GM23338 (cell line): ENCODE results near the gene RRP36. TPM values are rescaled to one million over a fixed set of nuclear protein-coding genes. Genes with fewer than 3 reads are reported as not detected.

Source experiments
- ATAC-seq: fragments of 200-7000 bp; cut with Tn5 transposase; 3 replicates; pipeline ENCODE4 v1.9.1; 2020
- DNase-seq: peaks from one replicate; pipeline ENCODE4 v3.0.0-alpha.2; 2015; ENCODE audit warnings: low spot score
- H2AFZ ChIP-seq: fragments of 200-600 bp; sonication (generic); 2 replicates; pipeline ENCODE4 v1.8.0; 2016; ENCODE audit warnings: antibody characterized with exemption, mild to moderate bottlenecking, moderate library complexity
- H3F3A ChIP-seq: fragments of 200-600 bp; sonication (generic); replicated peaks from 2 replicates; pipeline ENCODE4 v1.8.0; 2017; ENCODE audit warnings: antibody characterized with exemption, mixed run types, low read depth
- H3K27ac ChIP-seq: fragments of 200-600 bp; sonication (generic); 2 replicates; pipeline ENCODE4 v1.6.1; 2016; ENCODE audit warnings: low read depth
- H3K27me3 ChIP-seq: fragments of 200-600 bp; sonication (generic); 2 replicates; pipeline ENCODE4 v1.8.0; 2016; ENCODE audit warnings: mild to moderate bottlenecking, mixed run types, moderate library complexity; ENCODE audit not compliant: insufficient read depth
- H3K36me3 ChIP-seq: fragments of 200-600 bp; sonication (generic); 2 replicates; pipeline ENCODE4 v1.8.0; 2016; ENCODE audit warnings: mild to moderate bottlenecking; ENCODE audit not compliant: insufficient read depth
- H3K4me1 ChIP-seq: fragments of 200-600 bp; sonication (generic); 2 replicates; pipeline ENCODE4 v1.8.0; 2016; ENCODE audit warnings: mild to moderate bottlenecking, moderate library complexity; ENCODE audit not compliant: insufficient read depth
- H3K4me2 ChIP-seq: fragments of 200-600 bp; sonication (generic); 2 replicates; pipeline ENCODE4 v1.7.1; 2017; ENCODE audit warnings: mixed run types
- H3K4me3 ChIP-seq: fragments of 200-600 bp; sonication (generic); 2 replicates; pipeline ENCODE4 v1.6.1; 2016; ENCODE audit warnings: mixed run types
- H3K79me2 ChIP-seq: fragments of 200-600 bp; sonication (generic); replicated peaks from 2 replicates; pipeline ENCODE4 v1.8.0; 2017; ENCODE audit warnings: mild to moderate bottlenecking; ENCODE audit not compliant: insufficient read depth
- H3K9me2 ChIP-seq: fragments of 200-600 bp; sonication (generic); 2 replicates; pipeline ENCODE4 v1.8.0; 2017; ENCODE audit not compliant: insufficient read depth
- H4K20me1 ChIP-seq: fragments of 200-600 bp; sonication (generic); replicated peaks from 2 replicates; pipeline ENCODE4 v1.8.0; 2017; ENCODE audit warnings: mild to moderate bottlenecking; ENCODE audit not compliant: insufficient read depth
- H3K27ac Mint-ChIP-seq: 2 replicates; pipeline ENCODE4 v1.8.0; 2020; ENCODE audit warnings: inconsistent platforms, mild to moderate bottlenecking, moderate library complexity, mixed read lengths
- H3K27me3 Mint-ChIP-seq: 3 replicates; pipeline ENCODE4 v1.8.0; 2022; ENCODE audit warnings: low read depth, mild to moderate bottlenecking, moderate library complexity, mixed read lengths, inconsistent platforms; ENCODE audit not compliant: insufficient read depth, poor library complexity
- H3K36me3 Mint-ChIP-seq: 3 replicates; pipeline ENCODE4 v1.8.0; 2021; ENCODE audit warnings: low read depth, mild to moderate bottlenecking, inconsistent platforms, moderate library complexity, mixed read lengths
- H3K4me1 Mint-ChIP-seq: 3 replicates; pipeline ENCODE4 v1.8.0; 2020; ENCODE audit warnings: mild to moderate bottlenecking, inconsistent platforms, mixed read lengths
- H3K4me3 Mint-ChIP-seq: 3 replicates; pipeline ENCODE4 v1.8.0; 2021; ENCODE audit warnings: moderate library complexity, mild to moderate bottlenecking, inconsistent platforms, mixed read lengths
- H3K9me3 Mint-ChIP-seq: 3 replicates; pipeline ENCODE4 v1.8.0; 2020; ENCODE audit warnings: moderate library complexity, mild to moderate bottlenecking, inconsistent platforms, mixed read lengths
- CREB1 ChIP-seq: fragments of 250-450 bp; sonication (Bioruptor Pico); IDR thresholded peaks from 2 replicates; pipeline ENCODE4 v1.5.0; 2020; ENCODE audit warnings: low read depth, mild to moderate bottlenecking, moderate library complexity
- EZH2 ChIP-seq: fragments of 200-600 bp; sonication (generic); IDR thresholded peaks from one replicate; pipeline ENCODE4 v1.8.0; 2017; ENCODE audit warnings: antibody characterized with exemption, mild to moderate bottlenecking, low read depth; ENCODE audit not compliant: unreplicated experiment
- EZH2phosphoT487 ChIP-seq: fragments of 200-600 bp; sonication (generic); IDR thresholded peaks from one replicate; pipeline ENCODE4 v1.8.1; 2018; ENCODE audit warnings: antibody characterized with exemption; ENCODE audit not compliant: unreplicated experiment
- JUNB ChIP-seq: IDR thresholded peaks from one replicate; pipeline ENCODE4 v1.6.1; 2016; ENCODE audit warnings: antibody characterized with exemption; ENCODE audit not compliant: unreplicated experiment
- NANOG ChIP-seq: IDR thresholded peaks from 2 replicates; pipeline ENCODE4 v1.6.1; 2016; ENCODE audit warnings: antibody characterized with exemption, borderline replicate concordance
- POLR2AphosphoS5 ChIP-seq: IDR thresholded peaks from 2 replicates; pipeline ENCODE4 v1.6.1; 2016; ENCODE audit warnings: antibody characterized with exemption, low read depth
- STAT1 ChIP-seq: IDR thresholded peaks from one replicate; pipeline ENCODE4 v1.6.1; 2016; ENCODE audit warnings: antibody characterized with exemption; ENCODE audit not compliant: unreplicated experiment
- ZNF114 ChIP-seq: fragments of 250-450 bp; sonication (Bioruptor Pico); IDR thresholded peaks from 2 replicates; pipeline ENCODE4 v1.5.0; 2020; ENCODE audit warnings: mild to moderate bottlenecking, moderate library complexity
- ZNF331 ChIP-seq: fragments of 250-450 bp; sonication (Bioruptor Pico); IDR thresholded peaks from 2 replicates; pipeline ENCODE4 v1.5.0; 2020; ENCODE audit warnings: low read depth, mild to moderate bottlenecking, moderate library complexity
- polyA plus RNA-seq: library from polyadenylated mRNA; unstranded; fragments of >200 nt; fragmentation: Nextera tagmentation; extraction: Ambion mirVana; gene quantifications from 2 replicates; pipeline ENCODE4 v1.2.1, GENCODE V29; 2016
- total RNA-seq: library from RNA; depleted of rRNA; stranded (reverse); fragments of >200 nt; shearing (Covaris generic); gene quantifications from 2 replicates; pipeline ENCODE4 v1.2.3, GENCODE V29; 2014
- TF ChIP-seq, protein P1 (sequence below), 2 experiments: fragments of 200-600 bp in 1 of 2; sonication (generic) in 1 of 2; conservative IDR thresholded peaks; 2 replicates each; pipeline versions ENCODE4 v1.5.1 to v1.6.1; 2016 to 2017; ENCODE audit warnings: antibody characterized with exemption in 2 of 2, low read depth in 2 of 2, mild to moderate bottlenecking in 2 of 2, moderate library complexity in 1 of 2
- TF ChIP-seq, protein P2 (sequence below): IDR thresholded peaks from one replicate; pipeline ENCODE4 v1.6.1; 2018; ENCODE audit warnings: antibody characterized with exemption; ENCODE audit not compliant: unreplicated experiment
- TF ChIP-seq, protein P3 (sequence below): IDR thresholded peaks from 2 replicates; pipeline ENCODE4 v1.6.1; 2016; ENCODE audit warnings: antibody characterized with exemption
- TF ChIP-seq, protein P4 (sequence below): fragments of 250-450 bp; sonication (Bioruptor Pico); IDR thresholded peaks from 2 replicates; pipeline ENCODE4 v1.5.0; 2020; ENCODE audit warnings: mild to moderate bottlenecking, moderate library complexity

The RRP36 gene
- total and polyA plus RNA-seq, 2 experiments from 2014 or later = 64.7 to 106 TPM

DNA sequence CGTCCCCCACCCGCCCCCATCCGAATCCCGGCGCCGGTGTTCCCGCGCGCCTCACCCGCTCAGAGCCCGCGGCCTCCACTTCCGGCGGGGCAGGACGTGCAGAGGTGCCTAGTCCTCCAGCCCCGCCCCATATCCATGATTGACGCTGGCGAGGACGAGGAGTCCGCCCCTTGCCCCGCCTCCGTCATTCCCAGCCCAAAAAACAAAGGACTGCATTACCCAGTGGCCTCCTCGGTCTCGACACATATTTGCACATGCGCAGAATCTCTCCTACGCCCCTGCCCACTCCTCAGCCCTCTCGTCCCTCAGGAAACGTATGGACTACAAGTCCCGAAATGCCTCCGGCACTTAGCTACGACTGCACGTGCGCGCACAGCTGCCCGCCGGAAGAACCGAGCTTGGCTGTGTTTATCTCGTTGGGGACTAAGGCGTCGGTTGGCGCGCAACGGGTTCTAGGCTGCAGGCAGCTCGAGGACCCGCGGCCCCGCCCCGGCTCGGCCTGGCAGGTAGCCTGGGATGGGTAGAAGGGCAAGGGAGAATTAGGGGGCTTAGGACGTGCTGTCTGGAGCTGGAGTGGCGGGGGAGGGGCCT lies 7.5 kb upstream of the RRP36 start, which contains the start of the genes KLHDC3 and MEA1:
Gene KLHDC3, plus strand, starts transcription at position 407 of the 591 bp plus-strand sequence. CDS start 2,944 bp downstream, outside the sequence.
Gene MEA1, minus strand, starts transcription at position 104 of the 591 bp plus-strand sequence. CDS start 133 bp downstream, outside the sequence.
- peak; percentile 89 for ATAC-seq
- Histone ChIP-seq H3K4me3 (peak within 1 kb of the TSS; percentile 94), H3K9me2 (no peaks in the 10 kb centered on the region), H3K79me2 (peaks cover 45% of the 10 kb centered on the region), H3K4me1 (peaks cover 16% of the 10 kb centered on the region), H3F3A (0 out of 2 replicates have a peak, but pooled peaks cover 21% of the 10 kb centered on the region), H2AFZ (peak within 1 kb of the TSS; percentile 12; the same call in 1 of the 2 replicates), H3K36me3 (peaks cover 13% of the 10 kb centered on the region; the same call in 1 of the 2 replicates), H4K20me1 (peaks cover 15% of the 10 kb centered on the region), H3K27ac (peak within 1 kb of the TSS; percentile 83), H3K4me2 (peak within 1 kb of the TSS; percentile 99), H3K27me3 (no peaks in the 10 kb centered on the region)
- TF ChIP-seq ZNF114 (CRISPR knock-in tag) (no peak), ZNF331 (CRISPR knock-in tag) (no peak), NANOG (no peak), EZH2phosphoT487 (no peak), CREB1 (peak; percentile 80), EZH2 (no peak), POLR2AphosphoS5 (peak; percentile 90), STAT1 (no peak), JUNB (no peak)
- TF ChIP-seq, protein P1, sequence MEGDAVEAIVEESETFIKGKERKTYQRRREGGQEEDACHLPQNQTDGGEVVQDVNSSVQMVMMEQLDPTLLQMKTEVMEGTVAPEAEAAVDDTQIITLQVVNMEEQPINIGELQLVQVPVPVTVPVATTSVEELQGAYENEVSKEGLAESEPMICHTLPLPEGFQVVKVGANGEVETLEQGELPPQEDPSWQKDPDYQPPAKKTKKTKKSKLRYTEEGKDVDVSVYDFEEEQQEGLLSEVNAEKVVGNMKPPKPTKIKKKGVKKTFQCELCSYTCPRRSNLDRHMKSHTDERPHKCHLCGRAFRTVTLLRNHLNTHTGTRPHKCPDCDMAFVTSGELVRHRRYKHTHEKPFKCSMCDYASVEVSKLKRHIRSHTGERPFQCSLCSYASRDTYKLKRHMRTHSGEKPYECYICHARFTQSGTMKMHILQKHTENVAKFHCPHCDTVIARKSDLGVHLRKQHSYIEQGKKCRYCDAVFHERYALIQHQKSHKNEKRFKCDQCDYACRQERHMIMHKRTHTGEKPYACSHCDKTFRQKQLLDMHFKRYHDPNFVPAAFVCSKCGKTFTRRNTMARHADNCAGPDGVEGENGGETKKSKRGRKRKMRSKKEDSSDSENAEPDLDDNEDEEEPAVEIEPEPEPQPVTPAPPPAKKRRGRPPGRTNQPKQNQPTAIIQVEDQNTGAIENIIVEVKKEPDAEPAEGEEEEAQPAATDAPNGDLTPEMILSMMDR (conservative IDR thresholded peaks at IDR 0.05; ENCODE audit: low read depth in 2 of 2) = no peak
- TF ChIP-seq, protein P2, sequence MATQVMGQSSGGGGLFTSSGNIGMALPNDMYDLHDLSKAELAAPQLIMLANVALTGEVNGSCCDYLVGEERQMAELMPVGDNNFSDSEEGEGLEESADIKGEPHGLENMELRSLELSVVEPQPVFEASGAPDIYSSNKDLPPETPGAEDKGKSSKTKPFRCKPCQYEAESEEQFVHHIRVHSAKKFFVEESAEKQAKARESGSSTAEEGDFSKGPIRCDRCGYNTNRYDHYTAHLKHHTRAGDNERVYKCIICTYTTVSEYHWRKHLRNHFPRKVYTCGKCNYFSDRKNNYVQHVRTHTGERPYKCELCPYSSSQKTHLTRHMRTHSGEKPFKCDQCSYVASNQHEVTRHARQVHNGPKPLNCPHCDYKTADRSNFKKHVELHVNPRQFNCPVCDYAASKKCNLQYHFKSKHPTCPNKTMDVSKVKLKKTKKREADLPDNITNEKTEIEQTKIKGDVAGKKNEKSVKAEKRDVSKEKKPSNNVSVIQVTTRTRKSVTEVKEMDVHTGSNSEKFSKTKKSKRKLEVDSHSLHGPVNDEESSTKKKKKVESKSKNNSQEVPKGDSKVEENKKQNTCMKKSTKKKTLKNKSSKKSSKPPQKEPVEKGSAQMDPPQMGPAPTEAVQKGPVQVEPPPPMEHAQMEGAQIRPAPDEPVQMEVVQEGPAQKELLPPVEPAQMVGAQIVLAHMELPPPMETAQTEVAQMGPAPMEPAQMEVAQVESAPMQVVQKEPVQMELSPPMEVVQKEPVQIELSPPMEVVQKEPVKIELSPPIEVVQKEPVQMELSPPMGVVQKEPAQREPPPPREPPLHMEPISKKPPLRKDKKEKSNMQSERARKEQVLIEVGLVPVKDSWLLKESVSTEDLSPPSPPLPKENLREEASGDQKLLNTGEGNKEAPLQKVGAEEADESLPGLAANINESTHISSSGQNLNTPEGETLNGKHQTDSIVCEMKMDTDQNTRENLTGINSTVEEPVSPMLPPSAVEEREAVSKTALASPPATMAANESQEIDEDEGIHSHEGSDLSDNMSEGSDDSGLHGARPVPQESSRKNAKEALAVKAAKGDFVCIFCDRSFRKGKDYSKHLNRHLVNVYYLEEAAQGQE = no peak
- TF ChIP-seq, protein P3, sequence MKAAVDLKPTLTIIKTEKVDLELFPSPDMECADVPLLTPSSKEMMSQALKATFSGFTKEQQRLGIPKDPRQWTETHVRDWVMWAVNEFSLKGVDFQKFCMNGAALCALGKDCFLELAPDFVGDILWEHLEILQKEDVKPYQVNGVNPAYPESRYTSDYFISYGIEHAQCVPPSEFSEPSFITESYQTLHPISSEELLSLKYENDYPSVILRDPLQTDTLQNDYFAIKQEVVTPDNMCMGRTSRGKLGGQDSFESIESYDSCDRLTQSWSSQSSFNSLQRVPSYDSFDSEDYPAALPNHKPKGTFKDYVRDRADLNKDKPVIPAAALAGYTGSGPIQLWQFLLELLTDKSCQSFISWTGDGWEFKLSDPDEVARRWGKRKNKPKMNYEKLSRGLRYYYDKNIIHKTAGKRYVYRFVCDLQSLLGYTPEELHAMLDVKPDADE = peak; percentile 96
- TF ChIP-seq, protein P4, sequence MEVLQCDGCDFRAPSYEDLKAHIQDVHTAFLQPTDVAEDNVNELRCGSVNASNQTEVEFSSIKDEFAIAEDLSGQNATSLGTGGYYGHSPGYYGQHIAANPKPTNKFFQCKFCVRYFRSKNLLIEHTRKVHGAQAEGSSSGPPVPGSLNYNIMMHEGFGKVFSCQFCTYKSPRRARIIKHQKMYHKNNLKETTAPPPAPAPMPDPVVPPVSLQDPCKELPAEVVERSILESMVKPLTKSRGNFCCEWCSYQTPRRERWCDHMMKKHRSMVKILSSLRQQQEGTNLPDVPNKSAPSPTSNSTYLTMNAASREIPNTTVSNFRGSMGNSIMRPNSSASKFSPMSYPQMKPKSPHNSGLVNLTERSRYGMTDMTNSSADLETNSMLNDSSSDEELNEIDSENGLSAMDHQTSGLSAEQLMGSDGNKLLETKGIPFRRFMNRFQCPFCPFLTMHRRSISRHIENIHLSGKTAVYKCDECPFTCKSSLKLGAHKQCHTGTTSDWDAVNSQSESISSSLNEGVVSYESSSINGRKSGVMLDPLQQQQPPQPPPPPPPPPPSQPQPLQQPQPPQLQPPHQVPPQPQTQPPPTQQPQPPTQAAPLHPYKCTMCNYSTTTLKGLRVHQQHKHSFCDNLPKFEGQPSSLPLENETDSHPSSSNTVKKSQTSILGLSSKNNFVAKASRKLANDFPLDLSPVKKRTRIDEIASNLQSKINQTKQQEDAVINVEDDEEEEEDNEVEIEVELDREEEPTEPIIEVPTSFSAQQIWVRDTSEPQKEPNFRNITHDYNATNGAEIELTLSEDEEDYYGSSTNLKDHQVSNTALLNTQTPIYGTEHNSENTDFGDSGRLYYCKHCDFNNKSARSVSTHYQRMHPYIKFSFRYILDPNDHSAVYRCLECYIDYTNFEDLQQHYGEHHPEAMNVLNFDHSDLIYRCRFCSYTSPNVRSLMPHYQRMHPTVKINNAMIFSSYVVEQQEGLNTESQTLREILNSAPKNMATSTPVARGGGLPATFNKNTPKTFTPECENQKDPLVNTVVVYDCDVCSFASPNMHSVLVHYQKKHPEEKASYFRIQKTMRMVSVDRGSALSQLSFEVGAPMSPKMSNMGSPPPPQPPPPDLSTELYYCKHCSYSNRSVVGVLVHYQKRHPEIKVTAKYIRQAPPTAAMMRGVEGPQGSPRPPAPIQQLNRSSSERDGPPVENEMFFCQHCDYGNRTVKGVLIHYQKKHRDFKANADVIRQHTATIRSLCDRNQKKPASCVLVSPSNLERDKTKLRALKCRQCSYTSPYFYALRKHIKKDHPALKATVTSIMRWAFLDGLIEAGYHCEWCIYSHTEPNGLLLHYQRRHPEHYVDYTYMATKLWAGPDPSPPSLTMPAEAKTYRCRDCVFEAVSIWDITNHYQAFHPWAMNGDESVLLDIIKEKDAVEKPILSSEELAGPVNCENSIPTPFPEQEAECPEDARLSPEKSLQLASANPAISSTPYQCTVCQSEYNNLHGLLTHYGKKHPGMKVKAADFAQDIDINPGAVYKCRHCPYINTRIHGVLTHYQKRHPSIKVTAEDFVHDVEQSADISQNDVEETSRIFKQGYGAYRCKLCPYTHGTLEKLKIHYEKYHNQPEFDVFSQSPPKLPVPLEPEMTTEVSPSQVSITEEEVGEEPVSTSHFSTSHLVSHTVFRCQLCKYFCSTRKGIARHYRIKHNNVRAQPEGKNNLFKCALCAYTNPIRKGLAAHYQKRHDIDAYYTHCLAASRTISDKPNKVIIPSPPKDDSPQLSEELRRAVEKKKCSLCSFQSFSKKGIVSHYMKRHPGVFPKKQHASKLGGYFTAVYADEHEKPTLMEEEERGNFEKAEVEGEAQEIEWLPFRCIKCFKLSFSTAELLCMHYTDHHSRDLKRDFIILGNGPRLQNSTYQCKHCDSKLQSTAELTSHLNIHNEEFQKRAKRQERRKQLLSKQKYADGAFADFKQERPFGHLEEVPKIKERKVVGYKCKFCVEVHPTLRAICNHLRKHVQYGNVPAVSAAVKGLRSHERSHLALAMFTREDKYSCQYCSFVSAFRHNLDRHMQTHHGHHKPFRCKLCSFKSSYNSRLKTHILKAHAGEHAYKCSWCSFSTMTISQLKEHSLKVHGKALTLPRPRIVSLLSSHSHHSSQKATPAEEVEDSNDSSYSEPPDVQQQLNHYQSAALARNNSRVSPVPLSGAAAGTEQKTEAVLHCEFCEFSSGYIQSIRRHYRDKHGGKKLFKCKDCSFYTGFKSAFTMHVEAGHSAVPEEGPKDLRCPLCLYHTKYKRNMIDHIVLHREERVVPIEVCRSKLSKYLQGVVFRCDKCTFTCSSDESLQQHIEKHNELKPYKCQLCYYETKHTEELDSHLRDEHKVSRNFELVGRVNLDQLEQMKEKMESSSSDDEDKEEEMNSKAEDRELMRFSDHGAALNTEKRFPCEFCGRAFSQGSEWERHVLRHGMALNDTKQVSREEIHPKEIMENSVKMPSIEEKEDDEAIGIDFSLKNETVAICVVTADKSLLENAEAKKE (CRISPR knock-in tag) = no peak
- H3K9me3 Mint-ChIP-seq = no peaks in the 10 kb centered on the region
- H3K27me3 Mint-ChIP-seq = peaks cover 23% of the 10 kb centered on the region
- H3K4me3 Mint-ChIP-seq = peak within 1 kb of the TSS; percentile 92
- peaks cover 30% of the 10 kb centered on the region for H3K4me1 Mint-ChIP-seq
- DNase-seq = peak; percentile 100
- H3K27ac Mint-ChIP-seq = peak within 1 kb of the TSS; percentile 95
- H3K36me3 Mint-ChIP-seq = peaks cover 67% of the 10 kb centered on the region
